Heart right ventricle (tissue), 16 donors: Measurements from ENCODE around the gene CCDC51. TPM values are rescaled to one million over a fixed set of nuclear protein-coding genes. Genes with fewer than 3 reads are reported as not detected.

Experiments used
- ATAC-seq, 8 donors: fragments of 200-7000 bp; cut with Tn5 transposase; one replicate each; pipeline ENCODE4 v1.9.1; 2020; ENCODE audit warnings: mild to moderate bottlenecking in 8 of 8, moderate library complexity in 8 of 8, moderate number of reproducible peaks in 1 of 8
- DNase-seq, 2 donors: peaks; one replicate each; pipeline ENCODE4 v3.0.0-alpha.2; 2020
- H3K27ac ChIP-seq, 10 donors: fragments of 200-600 bp; sonication (generic) in 2 of 10; one replicate each; pipeline versions ENCODE4 v1.5.0 to v1.8.0; 2020 to 2022; ENCODE audit warnings: mild to moderate bottlenecking in 3 of 10
- H3K27me3 ChIP-seq, 7 donors: fragments of 200-600 bp; one replicate each; pipeline ENCODE4 v1.8.0; 2021 to 2022; ENCODE audit warnings: mild to moderate bottlenecking in 2 of 7
- H3K36me3 ChIP-seq, 9 donors: fragments of 200-600 bp; sonication (generic) in 1 of 9; one replicate each; pipeline versions ENCODE4 v1.5.0 to v1.8.0; 2020 to 2022; ENCODE audit warnings: mild to moderate bottlenecking in 2 of 9
- H3K4me1 ChIP-seq, 9 donors: fragments of 200-600 bp; sonication (generic) in 1 of 9; one replicate each; pipeline versions ENCODE4 v1.5.0 to v1.8.0; 2020 to 2022; ENCODE audit warnings: mild to moderate bottlenecking in 4 of 9
- H3K4me3 ChIP-seq, 10 donors: fragments of 200-600 bp; sonication (generic) in 2 of 10; one replicate each; pipeline versions ENCODE4 v1.5.0 to v1.8.0; 2020 to 2022; ENCODE audit warnings: mild to moderate bottlenecking in 7 of 10, moderate library complexity in 2 of 10
- H3K9me3 ChIP-seq, 11 donors: fragments of 200-600 bp in 10 of 11; sonication (generic) in 2 of 11; one replicate each; pipeline versions ENCODE4 v1.5.0 to v1.8.0; 2013 to 2022; ENCODE audit warnings: mild to moderate bottlenecking in 2 of 11, control low read depth in 1 of 11, moderate library complexity in 1 of 11
- CTCF ChIP-seq, 9 donors: fragments of 200-600 bp; sonication (generic) in 2 of 9; IDR thresholded peaks; one replicate each; pipeline versions ENCODE4 v1.5.0 to v1.8.0; 2021 to 2022; ENCODE audit warnings: antibody characterized with exemption in 9 of 9, mild to moderate bottlenecking in 5 of 9, moderate library complexity in 1 of 9
- WGBS, 2 donors: extraction: QIAGEN DNeasy Blood & Tissue Kit; methylation state at CpG; one replicate each; pipeline ENCODE4 v1.1.7; 2013; ENCODE audit warnings: inconsistent platforms in 1 of 2; 5-methylcytosine and 5-hydroxymethylcytosine counted together
- intact Hi-C, 10 donors: fragments of 100-400 bp; cut with DNase I; formaldehyde crosslinking; loops; one replicate each; pipeline versions ENCODE4 v1.11.1 to v1.14.2; 2022
- polyA plus RNA-seq, 2 donors: library from polyadenylated mRNA; stranded (reverse); fragments of 200-250 nt; gene quantifications; one replicate each; pipeline ENCODE4 v1.2.3, GENCODE V29; 2013
- total RNA-seq, 10 donors: library from RNA; stranded (reverse); fragmentation: NEBNext Ultra II Directional in 3 of 10; extraction: Animal tissue kit (Norgen Biotek cat#: 25700) in 3 of 10; gene quantifications; one replicate each; pipeline versions ENCODE4 v1.2.1 to v1.2.4, GENCODE V29; 2021 to 2023
- donor health status: Arrhythmogenic right ventricular cardiomyopathy.
- donor health status: ischemic (EF 13 %, LVEDD 7.1; RV severe dilation, severe dysfunction).
- donor health status: healthy with polysubstance abuse.
- donor health status: DM: no; HTN: yes; CAD: no.
- donor health status: DM: no; HTN: no; CAD: no.
- donor health status: ischemic (EF 25% LVEDD 6.9; RV normal size, moderate dysfunction).
- donor health status: ischemic (EF 25% LVEDD 5.7; RV mildly dilated, moderate dysfunction).
- donor health status: healthy.
- donor health status: DM: yes; HTN: yes; CAD: no.
- donor health status: Ischemic cardiomyopathy.
- donor health status: ischemic (EF 35%, LVEDD 5.7; RV mildly dilated, moderate dysfunction).
- donor health status: nonischemic (EF 11% LVEDD 7.7; RV severe dilation, severe dysfunction).
- donor health status: DM: yes; HTN: yes; CAD: no.
- donor health status: PGD.
- donor health status: ischemic (EF 29% LVEDD 5.4; RV normal size, mild dysfunction).
- donor health status: nonischemic (EF 23%, LVEDD 6.1; RV moderate dilation, normal function).

Gene CCDC51
- total and polyA plus RNA-seq, 12 donors, result 4.7 to 14.3 (median 11.5) TPM

GRCh38 chr3:48410205-48411040 is 29.5 kb downstream of the CCDC51 start:
- Histone ChIP-seq H3K4me3 (no peak overlapping the region), H3K27me3 (no peaks in the 10 kb centered on the region), H3K36me3 (peaks cover 0 to 100% (median 27%) of the 10 kb centered on the region in 9 donors), H3K27ac (no peak overlapping the region), H3K4me1 (no peaks in the 10 kb centered on the region), H3K9me3 (no peaks in the 10 kb centered on the region)
- 93 to 95% methylated on average over 16 of the region's 16 CpGs for WGBS, 2 donors
- no peak for TF ChIP-seq CTCF (IDR thresholded peaks at IDR 0.05)
- no peak for DNase-seq
- no peak for ATAC-seq
- intact Hi-C loops, result no loop called here

GRCh38 chr3:48409291-48410201 is 30.4 kb downstream of the CCDC51 start:
- DNase-seq, result no peak

GRCh38 chr3:48408823-48409281 is 31.1 kb downstream of the CCDC51 start:
- WGBS, 2 donors, result 82 to 83% methylated on average over 4 of the region's 4 CpGs
- Histone ChIP-seq H3K9me3 (no peaks in the 10 kb centered on the region), H3K36me3 (peaks cover 0 to 99% (median 27%) of the 10 kb centered on the region in 9 donors), H3K27me3 (no peaks in the 10 kb centered on the region), H3K27ac (no peak overlapping the region), H3K4me3 (no peak overlapping the region), H3K4me1 (no peaks in the 10 kb centered on the region)
- ATAC-seq (no peak), DNase-seq (no peak)
- intact Hi-C loops, result loop anchor here in 2 of 10 donors (10.0 kb wide), 1 partner anchor 134 kb away; no protein-coding TSS in a partner anchor
- TF ChIP-seq CTCF (IDR thresholded peaks at IDR 0.05), result no peak

More at GRCh38 chr3:48409291-48410201, 30.4 kb downstream of the CCDC51 start:
- H3K27ac ChIP-seq, result no peak overlapping the region
- H3K4me1 ChIP-seq, result no peaks in the 10 kb centered on the region
- no peak overlapping the region for H3K4me3 ChIP-seq
- intact Hi-C loops, result loop anchor here in 2 of 10 donors (10.0 kb wide), 1 partner anchor 135 kb away; no protein-coding TSS in a partner anchor
- ATAC-seq, result no peak
- H3K9me3 ChIP-seq, result no peaks in the 10 kb centered on the region
- whole genome bisulfite sequencing, 2 donors, result 94 to 95% methylated on average over 31 of the region's 31 CpGs
- no peaks in the 10 kb centered on the region for H3K27me3 ChIP-seq
- no peak for TF ChIP-seq CTCF (IDR thresholded peaks at IDR 0.05)
- H3K36me3 ChIP-seq, result peaks cover 0 to 99% (median 27%) of the 10 kb centered on the region in 9 donors

GRCh38 chr3:48407542-48408099 is 32.3 kb downstream of the CCDC51 start:
- DNase-seq, result peak in 1 of 2 donors; percentile 2
- Histone ChIP-seq H3K9me3 (no peaks in the 10 kb centered on the region), H3K36me3 (peaks cover 0 to 94% (median 25%) of the 10 kb centered on the region in 9 donors), H3K27me3 (no peaks in the 10 kb centered on the region), H3K27ac (no peak overlapping the region), H3K4me3 (no peak overlapping the region), H3K4me1 (peaks cover 0 to under 1% (median 0%) of the 10 kb centered on the region in 9 donors)
- TF ChIP-seq CTCF (IDR thresholded peaks at IDR 0.05), result no peak
- no peak for ATAC-seq
- WGBS, 2 donors, result 80 to 88% methylated on average over 8 of the region's 8 CpGs
- intact Hi-C loops, result loop anchor here in 2 of 10 donors (10.0 kb wide), 1 partner anchor 133 kb away; no protein-coding TSS in a partner anchor
